GM10266 (cell line): ENCODE results near the gene KCNH8.
"Not testable (repeated sequence)": the region's sequence is repeated elsewhere in the genome, so short reads cannot be mapped to it uniquely, and the experiment has no call there.

ENCODE experiments used
- DNase-seq: peaks from one replicate; pipeline ENCODE4 v3.0.0; 2012; ENCODE audit errors: extremely low spot score
- TF ChIP-seq, protein P1 (sequence below): IDR thresholded peaks from 2 replicates; pipeline ENCODE4 v1.5.1; 2012; ENCODE audit warnings: mild to moderate bottlenecking, low read depth; ENCODE audit not compliant: control insufficient read depth, insufficient read depth; ENCODE audit errors: missing control alignments

KCNH8 gene

DNA sequence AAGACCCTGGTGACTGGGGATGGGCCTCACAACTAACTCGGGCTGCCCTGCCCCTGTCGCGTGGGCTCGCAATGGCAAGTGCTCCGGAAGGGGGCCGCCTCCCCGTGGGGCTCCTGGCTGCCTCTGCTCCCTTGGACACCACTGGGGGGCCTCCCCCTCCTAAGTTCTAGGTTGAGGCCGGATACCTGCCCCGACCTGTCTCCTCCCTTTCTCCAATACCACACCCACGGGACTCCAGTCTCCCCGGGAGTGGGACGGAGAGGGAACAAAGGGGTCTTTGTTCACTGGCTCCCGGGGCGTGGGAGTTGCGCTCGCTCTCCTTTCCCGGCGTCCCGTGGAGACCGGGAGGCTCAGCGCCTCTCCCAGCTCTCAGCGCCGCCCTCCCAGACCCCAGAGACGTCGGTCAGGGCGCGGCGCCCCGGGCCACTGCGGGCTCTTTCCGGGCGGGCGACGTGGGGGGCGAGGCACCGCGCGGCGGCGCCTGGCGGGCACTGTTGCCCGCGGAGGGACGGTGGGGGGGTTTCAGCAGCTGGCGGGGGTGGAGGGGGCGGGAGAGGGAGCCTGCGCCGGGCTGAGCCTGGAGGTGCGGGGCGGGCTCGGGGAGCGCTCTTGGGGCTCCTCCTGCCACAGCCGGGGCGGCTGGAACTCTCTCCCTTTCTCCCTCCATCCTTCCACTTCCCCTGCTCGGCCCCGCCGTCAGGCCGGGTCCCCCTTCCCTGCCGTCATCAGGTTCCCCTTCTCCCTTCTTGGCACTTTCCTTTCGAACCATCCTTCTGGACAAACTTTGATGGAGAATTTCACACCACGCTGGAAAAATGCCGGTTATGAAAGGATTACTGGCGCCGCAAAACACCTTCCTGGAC, at the start of gene KCNH8:
KCNH8 (plus strand) TSS at position 606 of the 863 bp plus-strand sequence; CDS start at position 816, 210 bp downstream.
- TF ChIP-seq, protein P1, sequence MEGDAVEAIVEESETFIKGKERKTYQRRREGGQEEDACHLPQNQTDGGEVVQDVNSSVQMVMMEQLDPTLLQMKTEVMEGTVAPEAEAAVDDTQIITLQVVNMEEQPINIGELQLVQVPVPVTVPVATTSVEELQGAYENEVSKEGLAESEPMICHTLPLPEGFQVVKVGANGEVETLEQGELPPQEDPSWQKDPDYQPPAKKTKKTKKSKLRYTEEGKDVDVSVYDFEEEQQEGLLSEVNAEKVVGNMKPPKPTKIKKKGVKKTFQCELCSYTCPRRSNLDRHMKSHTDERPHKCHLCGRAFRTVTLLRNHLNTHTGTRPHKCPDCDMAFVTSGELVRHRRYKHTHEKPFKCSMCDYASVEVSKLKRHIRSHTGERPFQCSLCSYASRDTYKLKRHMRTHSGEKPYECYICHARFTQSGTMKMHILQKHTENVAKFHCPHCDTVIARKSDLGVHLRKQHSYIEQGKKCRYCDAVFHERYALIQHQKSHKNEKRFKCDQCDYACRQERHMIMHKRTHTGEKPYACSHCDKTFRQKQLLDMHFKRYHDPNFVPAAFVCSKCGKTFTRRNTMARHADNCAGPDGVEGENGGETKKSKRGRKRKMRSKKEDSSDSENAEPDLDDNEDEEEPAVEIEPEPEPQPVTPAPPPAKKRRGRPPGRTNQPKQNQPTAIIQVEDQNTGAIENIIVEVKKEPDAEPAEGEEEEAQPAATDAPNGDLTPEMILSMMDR = no peak
- DNase-seq = peak; percentile 30

GRCh38 chr3:19102654-19103290, 45.5 kb upstream of the KCNH8 start:
- not testable (repeated sequence) for DNase-seq

DNA sequence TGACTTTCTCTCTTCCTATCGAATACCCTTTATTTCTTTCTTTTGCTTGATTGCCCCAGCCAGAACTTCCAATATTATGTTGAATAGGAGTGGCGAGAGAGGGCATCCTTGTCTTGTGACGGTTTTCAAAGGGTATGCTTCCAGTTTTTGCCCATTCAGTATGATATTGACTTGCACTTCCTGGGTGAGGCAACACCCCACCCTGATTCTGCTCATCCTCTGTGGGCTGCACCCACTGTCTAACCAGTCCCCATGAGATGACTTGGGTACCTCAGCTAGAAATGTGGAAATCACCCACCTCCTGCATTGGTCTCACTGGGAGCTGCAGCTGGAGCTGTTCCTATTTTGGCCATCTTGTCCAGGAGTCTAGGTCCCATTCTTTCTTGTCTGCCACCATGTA, 44.8 kb upstream of the KCNH8 start:
- TF ChIP-seq, protein P1 = no peak
- DNase-seq = no peak

- TF ChIP-seq, protein P1 = no peak
- DNase-seq = no peak
Measured at GRCh38 chr3:19104459-19104858, 43.9 kb upstream of the KCNH8 start.

GRCh38 chr3:19105826-19106225, 42.5 kb upstream of the KCNH8 start:
- TF ChIP-seq, protein P1 = no peak
- no peak for DNase-seq

DNA sequence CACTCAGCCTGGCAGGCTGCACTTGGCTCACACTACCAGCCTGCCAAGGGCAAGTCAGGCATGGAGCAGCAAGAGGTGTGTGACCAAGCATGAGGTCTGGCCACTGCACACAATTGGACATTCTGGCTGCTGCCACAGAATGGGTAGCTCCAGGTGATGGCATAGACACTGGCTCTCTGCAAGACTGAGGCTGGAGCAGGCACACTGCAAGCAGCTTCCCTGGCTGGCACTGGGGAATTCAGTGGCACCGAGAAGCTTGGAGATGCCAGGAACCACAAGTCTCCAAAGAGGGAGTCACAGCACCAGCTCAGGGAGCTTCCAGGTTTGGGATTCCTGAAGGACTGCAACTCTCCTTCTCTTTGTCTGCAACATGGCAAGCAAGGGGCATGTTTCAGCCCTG, 42.0 kb upstream of the KCNH8 start:
- DNase-seq = no peak

DNA sequence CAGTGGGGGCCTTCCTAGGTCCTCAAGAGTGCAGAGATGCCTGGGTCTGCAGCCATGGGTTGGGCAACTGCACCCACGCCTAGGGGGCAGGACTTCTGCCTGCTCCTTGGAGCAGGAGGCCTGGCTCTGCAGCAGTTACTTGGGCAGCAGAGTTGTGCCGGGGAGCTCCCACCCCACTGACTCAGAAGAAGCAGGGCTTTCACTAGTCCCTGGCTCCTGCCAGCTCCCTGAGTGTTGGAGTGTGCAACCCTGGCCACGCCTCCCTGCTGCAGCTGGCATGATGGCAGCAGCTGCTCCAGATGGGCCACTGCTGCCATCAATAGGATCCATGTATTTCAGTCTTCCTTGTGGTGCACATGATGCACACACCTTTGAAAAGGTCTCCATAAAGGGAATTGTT, 40.6 kb upstream of the KCNH8 start:
- no peak for DNase-seq
- TF ChIP-seq, protein P1 = no peak

More for the DNA sequence above, 42.0 kb upstream of the KCNH8 start:
- TF ChIP-seq, protein P1 = no peak
